Inferior parietal cortex (tissue), 1 donor: Measurements from ENCODE around the gene ATXN10.
"Not testable (repeated sequence)": the region's sequence is repeated elsewhere in the genome, so short reads cannot be mapped to it uniquely, and the experiment has no call there.

Source experiments
- DNase-seq: peaks from one replicate; pipeline ENCODE4 v3.0.0-alpha.2; 2016; ENCODE audit errors: extremely low spot score

Gene ATXN10

GRCh38 chr22:45642986-45643385, 28.6 kb upstream of the ATXN10 start:
- DNase-seq, result no peak

- DNase-seq, result no peak
These were observed 26.9 kb upstream of the ATXN10 start for GRCh38 chr22:45644714-45645113.

- DNase-seq, result no peak
These were observed 26.5 kb upstream of the ATXN10 start for GRCh38 chr22:45645150-45645525.

GRCh38 chr22:45645526-45646414, 25.9 kb upstream of the ATXN10 start:
- DNase-seq, result peak; percentile 52

- DNase-seq, result no peak
These were observed 24.0 kb upstream of the ATXN10 start for GRCh38 chr22:45647532-45648225.

GRCh38 chr22:45648301-45649117, 23.1 kb upstream of the ATXN10 start:
- no peak for DNase-seq

- DNase-seq, result no peak
These were observed 21.8 kb upstream of the ATXN10 start for GRCh38 chr22:45649809-45650208.

GRCh38 chr22:45650721-45651120, 20.9 kb upstream of the ATXN10 start:
- no peak for DNase-seq

GRCh38 chr22:45651931-45652528, 19.6 kb upstream of the ATXN10 start:
- DNase-seq, result no peak

GRCh38 chr22:45656577-45656976, 15.1 kb upstream of the ATXN10 start:
- DNase-seq, result no peak

GRCh38 chr22:45657701-45658100, 13.9 kb upstream of the ATXN10 start:
- DNase-seq, result no peak

- peak; percentile 14 for DNase-seq
These were observed 7.4 kb upstream of the ATXN10 start for GRCh38 chr22:45664136-45664646.

GRCh38 chr22:45667486-45667885, 4.1 kb upstream of the ATXN10 start:
- no peak for DNase-seq

- DNase-seq, result not testable (repeated sequence)
These were observed 1.3 kb upstream of the ATXN10 start for GRCh38 chr22:45670363-45670762.

GRCh38 chr22:45670981-45671782, 452 bp upstream of the ATXN10 start:
- DNase-seq, result peak; percentile 39

GRCh38 chr22:45672564-45673481, 1.2 kb downstream of the ATXN10 start:
- DNase-seq, result no peak

GRCh38 chr22:45673482-45674175, 2.0 kb downstream of the ATXN10 start:
- no peak for DNase-seq

- no peak for DNase-seq
These were observed 4.4 kb downstream of the ATXN10 start for GRCh38 chr22:45676024-45676423.

GRCh38 chr22:45677063-45677462, 5.4 kb downstream of the ATXN10 start:
- DNase-seq, result no peak
